ENCODE data around the gene MACROD1. TPM values are rescaled to one million over a fixed set of nuclear protein-coding genes. Genes with fewer than 3 reads are reported as not detected.

MACROD1 gene
- total RNA-seq, 1 experiment from 2014 or later: 36.9 TPM

DNA sequence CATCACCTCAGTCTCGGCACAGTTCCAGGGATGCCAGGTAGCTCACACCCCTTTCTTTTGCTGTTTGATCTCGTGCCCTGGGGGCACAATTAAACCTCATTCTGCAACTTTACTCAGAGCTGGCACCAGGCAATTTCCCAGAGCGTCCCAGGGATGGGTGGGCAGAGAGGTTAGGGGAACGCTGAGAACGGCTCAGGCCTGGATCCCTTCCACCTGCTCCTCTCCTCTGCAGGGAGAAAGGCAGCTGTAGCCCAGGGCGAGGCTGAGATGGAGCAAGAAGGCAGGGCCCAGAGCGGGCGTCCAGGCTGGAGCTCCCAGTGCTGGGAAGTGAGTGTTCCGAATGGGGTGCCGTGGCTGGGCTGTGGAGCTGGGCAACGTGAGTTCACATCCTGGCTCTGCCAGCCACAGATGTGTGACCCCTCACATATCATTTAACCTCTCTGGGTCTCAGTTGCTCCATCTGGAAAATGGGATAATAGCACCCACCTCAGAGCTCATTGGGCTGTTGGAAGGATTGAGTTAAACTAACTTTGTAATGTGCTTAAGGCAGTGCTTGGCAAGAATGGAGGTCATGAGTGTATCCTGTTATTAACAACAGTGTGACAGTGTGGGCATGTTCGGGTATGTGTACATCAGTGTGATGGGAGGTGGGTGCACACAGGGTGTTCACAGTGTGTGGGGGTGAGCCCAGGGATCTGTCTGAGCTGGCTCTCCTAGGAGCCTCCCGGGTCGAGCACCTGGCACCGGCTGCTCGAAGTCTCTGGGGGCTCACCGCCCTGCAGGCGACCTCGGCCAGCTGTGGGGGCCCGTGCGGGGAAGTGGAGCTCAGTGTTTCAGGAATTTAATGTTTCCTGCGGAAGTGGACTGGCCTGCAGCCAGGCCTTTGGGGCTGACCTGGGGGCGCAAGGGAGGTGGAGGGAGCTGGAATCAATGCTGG, 164.2 kb downstream of the MACROD1 start (continued):
- TF ChIP-seq, protein P1, sequence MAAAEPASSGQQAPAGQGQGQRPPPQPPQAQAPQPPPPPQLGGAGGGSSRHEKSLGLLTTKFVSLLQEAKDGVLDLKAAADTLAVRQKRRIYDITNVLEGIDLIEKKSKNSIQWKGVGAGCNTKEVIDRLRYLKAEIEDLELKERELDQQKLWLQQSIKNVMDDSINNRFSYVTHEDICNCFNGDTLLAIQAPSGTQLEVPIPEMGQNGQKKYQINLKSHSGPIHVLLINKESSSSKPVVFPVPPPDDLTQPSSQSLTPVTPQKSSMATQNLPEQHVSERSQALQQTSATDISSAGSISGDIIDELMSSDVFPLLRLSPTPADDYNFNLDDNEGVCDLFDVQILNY (CRISPR knock-in tag; IDR thresholded peaks at IDR 0.05): no peak
- TF ChIP-seq TEAD4 (CRISPR knock-in tag; IDR thresholded peaks at IDR 0.05): no peak
- TF ChIP-seq ZNF121 (CRISPR knock-in tag; IDR thresholded peaks at IDR 0.05): no peak
- TF ChIP-seq, protein P2, sequence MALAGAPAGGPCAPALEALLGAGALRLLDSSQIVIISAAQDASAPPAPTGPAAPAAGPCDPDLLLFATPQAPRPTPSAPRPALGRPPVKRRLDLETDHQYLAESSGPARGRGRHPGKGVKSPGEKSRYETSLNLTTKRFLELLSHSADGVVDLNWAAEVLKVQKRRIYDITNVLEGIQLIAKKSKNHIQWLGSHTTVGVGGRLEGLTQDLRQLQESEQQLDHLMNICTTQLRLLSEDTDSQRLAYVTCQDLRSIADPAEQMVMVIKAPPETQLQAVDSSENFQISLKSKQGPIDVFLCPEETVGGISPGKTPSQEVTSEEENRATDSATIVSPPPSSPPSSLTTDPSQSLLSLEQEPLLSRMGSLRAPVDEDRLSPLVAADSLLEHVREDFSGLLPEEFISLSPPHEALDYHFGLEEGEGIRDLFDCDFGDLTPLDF (CRISPR knock-in tag; IDR thresholded peaks at IDR 0.05): no peak
- TF ChIP-seq, protein P3, sequence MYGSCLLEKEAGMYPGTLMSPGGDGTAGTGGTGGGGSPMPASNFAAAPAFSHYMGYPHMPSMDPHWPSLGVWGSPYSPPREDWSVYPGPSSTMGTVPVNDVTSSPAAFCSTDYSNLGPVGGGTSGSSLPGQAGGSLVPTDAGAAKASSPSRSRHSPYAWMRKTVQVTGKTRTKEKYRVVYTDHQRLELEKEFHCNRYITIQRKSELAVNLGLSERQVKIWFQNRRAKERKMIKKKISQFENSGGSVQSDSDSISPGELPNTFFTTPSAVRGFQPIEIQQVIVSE (CRISPR knock-in tag; IDR thresholded peaks at IDR 0.05; ENCODE audit: borderline replicate concordance): no peak
- TF ChIP-seq, protein P4, sequence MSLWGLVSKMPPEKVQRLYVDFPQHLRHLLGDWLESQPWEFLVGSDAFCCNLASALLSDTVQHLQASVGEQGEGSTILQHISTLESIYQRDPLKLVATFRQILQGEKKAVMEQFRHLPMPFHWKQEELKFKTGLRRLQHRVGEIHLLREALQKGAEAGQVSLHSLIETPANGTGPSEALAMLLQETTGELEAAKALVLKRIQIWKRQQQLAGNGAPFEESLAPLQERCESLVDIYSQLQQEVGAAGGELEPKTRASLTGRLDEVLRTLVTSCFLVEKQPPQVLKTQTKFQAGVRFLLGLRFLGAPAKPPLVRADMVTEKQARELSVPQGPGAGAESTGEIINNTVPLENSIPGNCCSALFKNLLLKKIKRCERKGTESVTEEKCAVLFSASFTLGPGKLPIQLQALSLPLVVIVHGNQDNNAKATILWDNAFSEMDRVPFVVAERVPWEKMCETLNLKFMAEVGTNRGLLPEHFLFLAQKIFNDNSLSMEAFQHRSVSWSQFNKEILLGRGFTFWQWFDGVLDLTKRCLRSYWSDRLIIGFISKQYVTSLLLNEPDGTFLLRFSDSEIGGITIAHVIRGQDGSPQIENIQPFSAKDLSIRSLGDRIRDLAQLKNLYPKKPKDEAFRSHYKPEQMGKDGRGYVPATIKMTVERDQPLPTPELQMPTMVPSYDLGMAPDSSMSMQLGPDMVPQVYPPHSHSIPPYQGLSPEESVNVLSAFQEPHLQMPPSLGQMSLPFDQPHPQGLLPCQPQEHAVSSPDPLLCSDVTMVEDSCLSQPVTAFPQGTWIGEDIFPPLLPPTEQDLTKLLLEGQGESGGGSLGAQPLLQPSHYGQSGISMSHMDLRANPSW (CRISPR knock-in tag; conservative IDR thresholded peaks at IDR 0.05; ENCODE audit: low read depth): no peak
- TF ChIP-seq, protein P5, sequence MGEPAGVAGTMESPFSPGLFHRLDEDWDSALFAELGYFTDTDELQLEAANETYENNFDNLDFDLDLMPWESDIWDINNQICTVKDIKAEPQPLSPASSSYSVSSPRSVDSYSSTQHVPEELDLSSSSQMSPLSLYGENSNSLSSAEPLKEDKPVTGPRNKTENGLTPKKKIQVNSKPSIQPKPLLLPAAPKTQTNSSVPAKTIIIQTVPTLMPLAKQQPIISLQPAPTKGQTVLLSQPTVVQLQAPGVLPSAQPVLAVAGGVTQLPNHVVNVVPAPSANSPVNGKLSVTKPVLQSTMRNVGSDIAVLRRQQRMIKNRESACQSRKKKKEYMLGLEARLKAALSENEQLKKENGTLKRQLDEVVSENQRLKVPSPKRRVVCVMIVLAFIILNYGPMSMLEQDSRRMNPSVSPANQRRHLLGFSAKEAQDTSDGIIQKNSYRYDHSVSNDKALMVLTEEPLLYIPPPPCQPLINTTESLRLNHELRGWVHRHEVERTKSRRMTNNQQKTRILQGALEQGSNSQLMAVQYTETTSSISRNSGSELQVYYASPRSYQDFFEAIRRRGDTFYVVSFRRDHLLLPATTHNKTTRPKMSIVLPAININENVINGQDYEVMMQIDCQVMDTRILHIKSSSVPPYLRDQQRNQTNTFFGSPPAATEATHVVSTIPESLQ (CRISPR knock-in tag; IDR thresholded peaks at IDR 0.05): no peak
- TF ChIP-seq ZNF416 (CRISPR knock-in tag; IDR thresholded peaks at IDR 0.05): no peak
- TF ChIP-seq, protein P6, sequence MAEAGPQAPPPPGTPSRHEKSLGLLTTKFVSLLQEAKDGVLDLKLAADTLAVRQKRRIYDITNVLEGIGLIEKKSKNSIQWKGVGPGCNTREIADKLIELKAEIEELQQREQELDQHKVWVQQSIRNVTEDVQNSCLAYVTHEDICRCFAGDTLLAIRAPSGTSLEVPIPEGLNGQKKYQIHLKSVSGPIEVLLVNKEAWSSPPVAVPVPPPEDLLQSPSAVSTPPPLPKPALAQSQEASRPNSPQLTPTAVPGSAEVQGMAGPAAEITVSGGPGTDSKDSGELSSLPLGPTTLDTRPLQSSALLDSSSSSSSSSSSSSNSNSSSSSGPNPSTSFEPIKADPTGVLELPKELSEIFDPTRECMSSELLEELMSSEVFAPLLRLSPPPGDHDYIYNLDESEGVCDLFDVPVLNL (CRISPR knock-in tag; IDR thresholded peaks at IDR 0.05; ENCODE audit: borderline replicate concordance, low read depth): no peak
- no peak for TF ChIP-seq GRHL2 (CRISPR knock-in tag; IDR thresholded peaks at IDR 0.05; ENCODE audit: insufficient replicate concordance, severe bottlenecking)

DNA sequence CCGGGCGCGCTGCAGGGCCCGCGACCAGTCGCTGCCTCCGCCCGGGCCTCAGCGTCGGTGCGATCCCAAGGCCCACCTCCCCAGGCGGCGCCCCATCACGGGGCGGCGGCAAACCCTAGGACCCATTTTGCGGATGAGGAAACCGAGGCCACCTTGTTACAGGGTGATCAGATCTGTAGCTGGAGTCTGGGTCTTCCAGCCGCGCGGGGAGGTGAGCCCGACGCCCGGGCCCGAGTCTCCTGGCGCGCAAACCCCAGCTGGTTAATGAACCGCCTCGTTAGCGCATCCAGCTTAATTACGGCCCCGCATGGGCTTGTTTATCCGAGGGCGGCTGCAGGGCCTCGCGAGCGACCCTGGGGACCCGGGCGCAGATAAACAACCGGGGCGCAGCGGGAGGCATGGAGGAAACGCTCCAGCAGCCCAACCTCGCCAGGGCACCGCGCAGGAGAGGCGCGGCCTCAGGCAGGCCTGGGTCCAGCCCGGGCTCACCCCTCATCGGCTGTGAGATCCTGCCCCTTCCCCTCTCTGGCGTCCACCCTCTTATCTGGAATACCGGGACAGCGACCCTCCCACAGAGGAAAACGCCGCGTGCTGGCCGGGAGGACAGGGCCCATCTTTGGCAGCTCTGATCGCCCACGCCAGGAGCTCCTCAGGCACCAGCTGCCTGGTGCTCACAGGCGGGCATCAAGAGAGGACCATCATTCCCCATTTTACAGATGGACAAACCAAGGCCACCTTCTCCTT, 165.0 kb downstream of the MACROD1 start:
- Mint-ChIP-seq H3K9me3 (no peaks in the 10 kb centered on the region), H3K4me3 (peak overlapping the region; percentile 40; the same call in 1 of the 2 replicates), H3K36me3 (peaks cover 7% of the 10 kb centered on the region), H3K4me1 (peaks cover 11% of the 10 kb centered on the region), H3K27ac (no peak overlapping the region), H3K27me3 (ENCODE audit: low read depth) (peaks cover 50% of the 10 kb centered on the region)
- CTCF ChIA-PET: interaction anchor here (0.6 to 5.4 kb wide), 56 partner anchors 8 to 674 kb away, joined by 3 to 75 read pairs (median 5); partner anchors contain the start of genes FERMT3, FLRT1, MACROD1 and MARK2
- TF ChIP-seq FOXP1 (CRISPR knock-in tag; IDR thresholded peaks at IDR 0.05; ENCODE audit: borderline replicate concordance): no peak
- peak; percentile 93 for TF ChIP-seq GTF2I (CRISPR knock-in tag; conservative IDR thresholded peaks at IDR 0.05)
- TF ChIP-seq, protein P1 (CRISPR knock-in tag; IDR thresholded peaks at IDR 0.05): 0 out of 2 replicates have a peak, but pooled peaks have one; percentile 1
- TF ChIP-seq TEAD4 (CRISPR knock-in tag; IDR thresholded peaks at IDR 0.05): no peak
- no peak for TF ChIP-seq KAT7 (CRISPR knock-in tag; IDR thresholded peaks at IDR 0.05; ENCODE audit: borderline replicate concordance)
- no peak for TF ChIP-seq IRF2 (CRISPR knock-in tag; IDR thresholded peaks at IDR 0.05; ENCODE audit: borderline replicate concordance, low read depth)
- TF ChIP-seq MXD4 (CRISPR knock-in tag; IDR thresholded peaks at IDR 0.05; ENCODE audit: borderline replicate concordance): no peak
- POLR2A ChIA-PET: interaction anchor here (0.6 to 1.8 kb wide), 5 partner anchors 28 to 1637 kb away, joined by 3 to 8 read pairs (median 5); partner anchors contain the start of gene SIPA1
- ATAC-seq: no peak
- peak; percentile 23 for DNase-seq (ENCODE audit: low spot score)

Data from WTC11 (cell line).